HEK293T (cell line): ENCODE data around the gene OR52A1.

Source experiments
- CTCF ChIA-PET: fragments of 350-600 bp; formaldehyde crosslinking; extraction: SDS; loops from one replicate; lab custom pipeline; 2021; ENCODE audit warnings: antibody characterized with exemption, inconsistent platforms; lab: Yijun Ruan, JAX
- POLR2A ChIA-PET: fragments of 350-600 bp; formaldehyde crosslinking; extraction: SDS; loops from one replicate; lab custom pipeline; 2020; ENCODE audit warnings: antibody characterized with exemption, inconsistent platforms; lab: Yijun Ruan, JAX
- DNase-seq: peaks from one replicate; pipeline ENCODE4 v3.0.0; 2012; ENCODE audit warnings: mixed read lengths; ENCODE audit errors: extremely low spot score
- ARNT ChIP-seq: fragments of 450-650 bp; IDR thresholded peaks from 2 replicates; pipeline ENCODE4 v1.6.1; 2017; ENCODE audit warnings: mild to moderate bottlenecking
- BHLHE40 ChIP-seq: fragments of 450-650 bp; IDR thresholded peaks from 2 replicates; pipeline ENCODE4 v1.6.1; 2016; ENCODE audit warnings: mild to moderate bottlenecking, moderate library complexity, borderline replicate concordance
- CTBP1 ChIP-seq: fragments of 450-650 bp; IDR thresholded peaks from 2 replicates; pipeline ENCODE4 v1.6.1; 2016; ENCODE audit warnings: borderline replicate concordance
- ELF4 ChIP-seq: fragments of 450-650 bp; IDR thresholded peaks from 2 replicates; pipeline ENCODE4 v1.6.1; 2017; ENCODE audit warnings: antibody characterized with exemption
- FOXA1 ChIP-seq: fragments of 450-650 bp; IDR thresholded peaks from 2 replicates; pipeline ENCODE4 v1.6.1; 2016; ENCODE audit warnings: mild to moderate bottlenecking
- FOXK2 ChIP-seq: fragments of 450-650 bp; IDR thresholded peaks from 2 replicates; pipeline ENCODE4 v1.6.1; 2016; ENCODE audit warnings: mild to moderate bottlenecking
- FOXM1 ChIP-seq: fragments of 450-650 bp; IDR thresholded peaks from 2 replicates; pipeline ENCODE4 v1.6.1; 2017; ENCODE audit warnings: mild to moderate bottlenecking, borderline replicate concordance
- HDGF ChIP-seq: fragments of 450-650 bp; IDR thresholded peaks from 2 replicates; pipeline ENCODE4 v1.6.1; 2017; ENCODE audit warnings: antibody characterized with exemption, borderline replicate concordance
- L3MBTL2 ChIP-seq: fragments of 450-650 bp; conservative IDR thresholded peaks from 2 replicates; pipeline ENCODE4 v1.6.1; 2016; ENCODE audit warnings: mild to moderate bottlenecking
- LEF1 ChIP-seq: fragments of 450-650 bp; IDR thresholded peaks from 2 replicates; pipeline ENCODE4 v1.6.1; 2017; ENCODE audit warnings: mild to moderate bottlenecking, borderline replicate concordance
- NFRKB ChIP-seq: fragments of 450-650 bp; IDR thresholded peaks from 2 replicates; pipeline ENCODE4 v1.6.1; 2016; ENCODE audit warnings: mild to moderate bottlenecking, moderate library complexity
- SP1 ChIP-seq: fragments of 450-650 bp; IDR thresholded peaks from 2 replicates; pipeline ENCODE4 v1.6.1; 2017
- SUZ12 ChIP-seq: fragments of 450-650 bp; IDR thresholded peaks from 2 replicates; pipeline ENCODE4 v1.6.1; 2016; ENCODE audit warnings: mild to moderate bottlenecking
- TARDBP ChIP-seq: fragments of 450-650 bp; IDR thresholded peaks from 2 replicates; pipeline ENCODE4 v1.6.1; 2016
- ZNF384 ChIP-seq: fragments of 450-650 bp; IDR thresholded peaks from 2 replicates; pipeline ENCODE4 v1.6.1; 2016
- TF ChIP-seq, protein P1 (sequence below): fragments of 450-650 bp; IDR thresholded peaks from 2 replicates; pipeline ENCODE4 v1.6.1; 2016

Gene OR52A1

DNA sequence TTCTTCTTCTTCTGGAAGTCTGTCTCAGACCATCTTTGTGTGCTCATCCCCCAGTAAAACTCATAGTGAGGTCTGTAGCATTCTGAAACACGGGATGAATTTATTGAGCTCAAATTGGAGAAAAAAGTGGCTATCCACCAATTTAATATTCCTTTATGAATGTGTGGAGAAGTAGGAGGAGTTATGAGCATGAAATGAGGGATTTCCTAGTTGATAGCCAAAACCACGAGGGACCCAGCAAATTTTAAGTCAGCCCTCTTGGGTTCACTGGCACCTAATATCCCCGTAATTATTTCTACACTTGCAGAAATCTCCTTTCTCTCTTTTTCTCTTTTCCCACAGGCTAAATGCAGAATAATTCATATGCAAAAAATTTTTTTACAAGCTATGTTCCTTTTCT is at the start of gene OR52A1:
OR52A1 (minus strand) TSS at position 101 of the 400 bp plus-strand sequence. CDS start 2,388 bp downstream, outside the sequence.
- TF ChIP-seq FOXA1 (no peak), HDGF (no peak), CTBP1 (no peak), LEF1 (no peak), SP1 (no peak), ELF4 (no peak), TARDBP (no peak), NFRKB (no peak), FOXM1 (no peak), ARNT (no peak), L3MBTL2 (no peak), FOXK2 (no peak), BHLHE40 (no peak), SUZ12 (no peak)
- TF ChIP-seq, protein P1, sequence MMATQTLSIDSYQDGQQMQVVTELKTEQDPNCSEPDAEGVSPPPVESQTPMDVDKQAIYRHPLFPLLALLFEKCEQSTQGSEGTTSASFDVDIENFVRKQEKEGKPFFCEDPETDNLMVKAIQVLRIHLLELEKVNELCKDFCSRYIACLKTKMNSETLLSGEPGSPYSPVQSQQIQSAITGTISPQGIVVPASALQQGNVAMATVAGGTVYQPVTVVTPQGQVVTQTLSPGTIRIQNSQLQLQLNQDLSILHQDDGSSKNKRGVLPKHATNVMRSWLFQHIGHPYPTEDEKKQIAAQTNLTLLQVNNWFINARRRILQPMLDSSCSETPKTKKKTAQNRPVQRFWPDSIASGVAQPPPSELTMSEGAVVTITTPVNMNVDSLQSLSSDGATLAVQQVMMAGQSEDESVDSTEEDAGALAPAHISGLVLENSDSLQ, result no peak
- no peak for DNase-seq
- ChIA-PET POLR2A (no interaction called here), CTCF (no interaction called here)

DNA sequence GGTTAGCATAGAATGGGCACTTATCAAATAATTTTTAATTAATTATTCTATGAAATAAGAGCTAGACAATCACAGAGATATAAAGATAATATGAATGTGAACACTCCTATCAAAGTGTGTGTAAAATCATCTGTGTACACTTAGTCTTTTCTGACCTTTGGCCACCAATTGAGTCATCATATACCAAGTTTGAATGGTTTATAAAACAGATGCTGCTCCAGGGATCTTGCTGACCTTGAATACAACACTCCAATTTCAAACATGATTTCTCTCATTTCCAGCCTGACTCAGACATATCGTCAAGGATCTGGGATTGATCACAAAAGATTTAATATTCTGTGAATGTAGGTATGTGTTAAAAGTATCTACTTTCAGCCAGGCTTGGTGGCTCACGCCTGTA is 48.8 kb upstream of the OR52A1 start:
- CTCF ChIA-PET, result no interaction called here
- no peak for DNase-seq
- TF ChIP-seq SP1 (no peak), FOXA1 (no peak), CTBP1 (no peak), ZNF384 (no peak), FOXK2 (no peak), L3MBTL2 (no peak), TARDBP (no peak), LEF1 (no peak), ARNT (no peak), FOXM1 (no peak), HDGF (no peak), NFRKB (no peak), ELF4 (no peak), SUZ12 (no peak), BHLHE40 (no peak)
- TF ChIP-seq, protein P1, result no peak
- POLR2A ChIA-PET, result no interaction called here

DNA sequence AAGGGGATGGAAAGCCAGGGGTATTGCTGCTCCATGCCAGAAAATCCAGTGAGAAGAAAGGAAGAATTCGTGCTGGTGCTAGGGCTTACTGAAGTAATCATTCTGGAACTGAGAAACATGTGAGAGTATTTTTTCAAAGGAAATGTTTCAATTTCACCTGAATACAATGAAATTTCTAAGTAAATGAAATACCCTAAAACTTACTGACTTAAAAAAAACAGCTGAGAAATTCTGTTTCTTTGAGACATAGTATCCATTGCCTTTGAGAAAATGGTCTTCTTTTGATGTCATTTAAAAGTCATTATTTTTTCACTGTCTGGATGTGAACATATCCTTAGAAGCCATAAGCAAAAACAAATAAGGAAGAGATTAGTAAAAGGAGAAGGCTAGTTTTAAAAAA is 46.0 kb upstream of the OR52A1 start, which contains the start of gene OR51V1:
OR51V1 (minus strand) TSS at position 101 of the 400 bp plus-strand sequence; CDS start at position 101, 0 bp downstream.
- TF ChIP-seq SP1, result no peak
- ChIA-PET CTCF (no interaction called here), POLR2A (no interaction called here)
- DNase-seq, result no peak

DNA sequence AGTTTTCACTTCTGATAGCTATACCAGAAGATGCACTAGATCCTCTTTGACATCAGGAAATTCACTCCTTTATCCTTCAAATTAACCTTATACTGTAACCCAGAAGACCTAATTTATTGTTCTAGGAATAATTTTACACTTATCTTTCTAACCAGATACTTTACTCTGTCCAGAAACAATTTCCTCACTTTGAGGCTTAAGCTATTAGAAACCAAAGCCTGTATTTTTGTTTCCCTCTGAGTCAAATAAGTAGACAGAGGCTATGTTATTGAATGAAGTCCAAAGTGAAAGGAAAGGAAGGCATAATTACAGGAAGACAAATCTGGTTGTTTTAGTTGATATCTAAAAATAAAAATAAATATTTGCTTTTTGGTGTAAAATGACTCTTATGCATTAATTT is 43.7 kb upstream of the OR52A1 start:
- DNase-seq, result no peak
- TF ChIP-seq SP1, result no peak
- no peak for TF ChIP-seq ZNF384
- no peak for TF ChIP-seq TARDBP
- no peak for TF ChIP-seq FOXA1
- TF ChIP-seq HDGF, result no peak
- TF ChIP-seq NFRKB, result no peak
- ChIA-PET POLR2A (no interaction called here), CTCF (no interaction called here)

DNA sequence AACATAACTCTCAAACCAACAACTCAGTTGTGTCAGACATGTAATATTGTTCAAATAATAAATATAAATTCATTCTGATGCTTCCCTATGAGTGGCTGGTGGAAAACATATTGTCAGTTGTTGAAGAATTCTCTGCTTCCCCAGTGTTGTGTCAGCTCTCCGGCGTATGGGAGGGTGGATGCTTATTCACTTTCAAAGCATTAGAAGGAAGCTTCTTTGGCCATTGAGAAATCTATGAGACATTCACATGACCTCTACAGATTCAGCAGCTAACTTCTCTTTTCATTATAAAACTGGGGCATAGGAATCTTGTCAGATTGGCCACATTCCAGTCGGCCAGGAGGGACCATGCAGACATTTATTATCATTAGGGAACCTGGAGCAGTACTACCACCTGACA is 43.0 kb upstream of the OR52A1 start:
- TF ChIP-seq LEF1 (no peak), NFRKB (no peak), FOXK2 (no peak), SUZ12 (no peak), TARDBP (no peak), ZNF384 (no peak), CTBP1 (no peak), ELF4 (no peak), FOXA1 (no peak), SP1 (no peak), L3MBTL2 (no peak), FOXM1 (no peak), HDGF (no peak)
- POLR2A ChIA-PET, result no interaction called here
- DNase-seq, result no peak
- CTCF ChIA-PET, result no interaction called here

DNA sequence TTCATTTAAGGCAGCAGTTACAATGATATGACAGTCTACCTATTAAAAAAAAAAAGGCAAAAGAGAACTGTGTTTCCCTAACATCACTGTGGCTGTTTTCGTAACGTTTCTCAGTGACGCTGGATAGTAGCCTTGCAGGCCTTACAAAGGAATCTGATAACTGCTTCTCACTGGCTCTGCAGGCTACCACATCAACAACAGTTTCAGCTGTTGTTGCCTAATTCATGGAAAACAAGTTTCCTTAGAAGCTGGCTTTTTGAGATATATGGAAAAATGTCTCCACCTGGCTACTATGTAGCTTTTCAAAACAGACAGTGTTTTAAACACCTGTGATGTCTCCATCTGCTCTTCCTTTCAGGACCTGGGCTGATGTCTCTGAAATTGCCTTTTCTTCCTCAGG is 42.2 kb upstream of the OR52A1 start:
- ChIA-PET CTCF (no interaction called here), POLR2A (no interaction called here)
- no peak for DNase-seq
- TF ChIP-seq SUZ12, result no peak
- no peak for TF ChIP-seq ELF4
- TF ChIP-seq TARDBP, result no peak
- TF ChIP-seq NFRKB, result no peak
- no peak for TF ChIP-seq SP1
- no peak for TF ChIP-seq L3MBTL2
- no peak for TF ChIP-seq FOXA1
- TF ChIP-seq CTBP1, result no peak

DNA sequence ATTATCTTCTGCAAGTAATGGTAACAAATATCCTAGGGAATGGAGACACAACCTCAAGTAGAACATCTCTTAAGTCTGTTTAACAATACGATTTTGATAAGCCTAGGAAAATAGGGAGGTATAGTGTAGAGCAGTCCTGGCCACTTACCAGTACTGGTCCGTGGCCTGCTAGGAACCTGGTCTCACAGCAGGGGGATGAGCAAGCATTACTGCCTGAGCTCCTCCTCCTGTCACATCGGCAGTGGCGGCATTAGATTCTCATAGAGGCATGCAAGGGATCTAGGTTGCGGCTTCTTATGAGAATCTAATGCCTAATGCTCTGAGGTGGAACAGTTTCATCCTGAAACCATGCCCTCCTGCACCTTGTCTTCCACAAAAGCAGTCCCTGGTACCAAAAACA is 41.5 kb upstream of the OR52A1 start:
- ChIA-PET CTCF (no interaction called here), POLR2A (no interaction called here)
- no peak for DNase-seq
- TF ChIP-seq FOXK2 (no peak), ARNT (no peak), BHLHE40 (no peak), SP1 (no peak), FOXA1 (no peak), ELF4 (no peak), TARDBP (no peak), NFRKB (no peak), FOXM1 (no peak), LEF1 (no peak), SUZ12 (no peak), CTBP1 (no peak), HDGF (no peak), ZNF384 (no peak), L3MBTL2 (no peak)
- TF ChIP-seq, protein P1, result no peak
